Inflammatory macrophage treated with lipopolysaccharide for 4 hours (primary cell): Measurements from ENCODE around the gene WNK1.
A peak's percentile ranks its signal among the peaks of the same experiment; 100 is the strongest.
"Not testable (repeated sequence)": the region's sequence is repeated elsewhere in the genome, so short reads cannot be mapped to it uniquely, and the experiment has no call there.

ENCODE experiments used
- DNase-seq: peaks from one replicate; pipeline ENCODE4 v3.0.0-alpha.2; 2020

The WNK1 gene

DNA sequence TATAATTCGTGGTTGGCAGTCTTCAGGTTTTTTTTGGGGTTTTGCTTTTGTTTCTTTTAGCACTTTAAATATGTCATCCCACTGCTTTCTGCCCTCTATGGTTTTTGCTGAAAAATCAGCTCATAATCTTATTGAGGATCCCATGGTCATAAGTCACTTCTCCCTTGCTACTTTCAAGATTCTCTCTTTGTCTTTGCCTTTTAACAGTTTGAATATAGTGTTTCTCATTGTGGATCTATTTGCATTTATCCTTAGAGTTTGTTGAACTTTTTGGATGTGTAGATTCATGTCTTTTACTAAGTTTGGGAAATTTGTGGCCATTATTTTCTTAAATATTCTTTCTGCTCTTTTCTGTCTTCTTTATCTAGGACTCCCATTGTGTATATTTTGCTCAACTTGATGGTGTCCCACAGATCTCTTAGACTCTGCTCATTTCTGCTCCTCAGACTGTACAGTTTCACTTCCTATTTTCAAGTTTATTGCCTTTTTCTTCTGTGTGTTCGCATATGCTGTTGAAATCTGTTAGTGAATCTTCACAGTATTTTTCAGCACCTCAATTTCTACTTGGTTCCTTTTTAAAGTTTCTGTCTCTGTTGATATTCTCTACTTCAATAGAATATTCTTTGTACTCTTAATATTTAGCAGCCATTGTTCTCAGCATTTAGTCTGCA is 70.8 kb downstream of the WNK1 start:
- DNase-seq = peak; percentile 88

DNA sequence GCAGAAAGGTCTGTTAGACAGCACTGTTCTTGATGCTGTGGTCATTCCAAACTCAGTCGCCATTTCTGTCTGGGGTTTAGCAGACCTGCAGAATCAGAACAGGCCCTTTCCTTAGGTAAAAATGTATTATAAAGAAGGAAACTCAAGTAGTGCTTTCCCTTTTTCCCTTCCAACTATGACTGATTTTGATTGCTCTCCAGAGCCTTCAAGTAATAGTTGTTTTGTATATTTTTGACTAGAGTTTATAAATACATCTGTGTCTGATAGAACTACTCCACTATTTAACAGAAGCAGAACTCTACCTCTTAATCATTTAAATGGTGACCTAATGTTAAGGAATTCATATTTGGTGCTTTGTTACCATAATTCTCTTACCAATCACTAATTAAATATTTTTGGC is 74.0 kb downstream of the WNK1 start:
- no peak for DNase-seq

DNA sequence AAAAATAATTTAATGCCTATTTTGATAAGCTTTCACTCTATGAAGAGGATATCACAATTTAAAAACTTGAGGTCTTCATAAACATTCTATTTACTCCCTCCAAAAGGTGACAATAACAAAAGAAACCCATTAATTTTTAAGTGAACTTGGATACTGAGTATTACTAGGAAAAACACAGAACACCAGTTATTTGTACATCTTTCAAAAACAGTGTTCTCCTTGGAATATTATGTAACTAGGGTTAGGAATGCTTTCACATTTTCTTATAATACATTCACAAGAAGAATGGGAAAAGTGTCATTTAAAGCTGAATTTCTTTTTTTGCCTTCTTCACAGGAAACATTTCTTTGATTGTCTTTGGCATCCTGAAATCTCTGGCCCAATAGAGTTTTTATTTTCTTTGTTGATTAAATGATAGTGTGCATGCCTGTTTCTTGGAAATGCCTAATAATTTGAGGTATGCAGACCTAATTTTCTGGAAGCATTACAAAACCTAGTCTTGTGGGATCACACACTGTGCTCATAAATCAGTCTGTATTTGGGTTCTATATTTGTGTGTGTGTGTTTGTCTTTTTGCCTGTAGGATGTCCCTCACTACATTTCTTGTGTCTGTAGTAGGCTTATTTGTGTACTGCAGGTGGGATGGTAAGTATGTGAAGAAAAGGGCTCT is 76.5 kb downstream of the WNK1 start:
- DNase-seq = no peak

DNA sequence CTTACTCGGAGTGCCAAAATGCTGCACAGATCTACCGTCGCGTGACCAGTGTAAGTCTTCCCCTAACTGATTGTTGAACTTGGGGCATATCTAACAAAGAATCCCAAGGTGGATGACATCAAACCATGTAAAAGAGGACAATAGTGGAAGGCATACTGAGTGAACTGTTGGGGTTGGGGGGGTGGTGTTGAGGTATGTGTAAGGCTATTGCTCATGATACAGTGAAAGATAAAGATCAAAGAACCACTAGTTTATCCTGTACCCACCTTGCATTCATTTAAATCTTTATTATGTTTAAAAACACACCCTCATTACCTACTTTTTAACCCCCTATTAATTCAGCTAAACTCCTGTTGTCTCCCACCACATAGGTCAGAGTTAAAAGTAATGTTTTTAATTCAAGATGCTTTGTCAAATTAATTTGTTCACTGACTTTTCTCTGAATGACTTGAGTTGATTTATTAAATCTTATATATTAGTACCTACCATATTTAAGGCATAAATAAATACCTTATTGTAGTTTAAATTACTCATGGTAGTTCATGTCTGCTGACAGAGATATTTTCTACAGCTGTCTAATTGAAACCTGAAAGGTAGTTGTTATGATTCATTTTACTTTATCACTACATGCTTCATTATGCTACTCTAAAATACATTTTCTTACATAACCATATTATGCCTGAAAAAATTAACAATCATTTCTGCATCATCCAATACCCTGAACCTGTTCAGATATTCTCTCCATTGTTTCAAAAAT is 77.9 kb downstream of the WNK1 start:
- no peak for DNase-seq

DNA sequence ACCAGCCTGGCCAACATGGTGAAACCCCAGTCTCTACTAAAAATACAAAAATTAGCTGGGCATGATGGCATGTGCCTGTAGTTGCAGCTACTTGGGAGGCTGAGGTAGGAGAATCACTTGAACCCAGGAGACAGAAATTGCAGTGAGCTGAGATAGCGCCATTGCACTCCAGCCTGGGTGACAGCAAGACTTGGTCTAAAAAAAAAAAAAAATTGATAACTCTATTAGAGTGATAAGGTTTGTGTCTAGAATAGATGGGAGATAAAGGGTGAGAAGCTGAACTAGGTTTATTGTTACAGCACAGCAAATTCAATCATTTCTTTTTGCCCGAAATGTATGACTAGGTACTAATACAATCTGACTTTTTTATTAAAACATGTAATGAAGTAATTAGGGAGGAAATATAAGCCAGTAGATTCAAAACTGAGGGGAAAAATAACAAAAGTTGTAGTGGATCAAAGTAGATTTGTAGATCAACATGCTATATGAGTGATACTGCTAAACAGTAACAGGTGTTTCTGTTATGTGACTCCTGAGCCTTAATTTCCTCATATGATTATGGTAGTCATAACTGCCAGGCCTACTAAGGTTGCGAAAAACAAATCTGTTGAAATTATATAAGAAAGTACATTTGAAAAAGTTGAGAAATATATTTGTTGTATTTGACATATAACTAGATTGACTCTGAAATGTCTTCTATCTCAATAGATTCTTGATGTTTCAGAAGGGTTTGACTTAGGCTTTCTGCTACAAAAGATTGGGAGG is 83.6 kb downstream of the WNK1 start:
- peak; percentile 64 for DNase-seq

DNA sequence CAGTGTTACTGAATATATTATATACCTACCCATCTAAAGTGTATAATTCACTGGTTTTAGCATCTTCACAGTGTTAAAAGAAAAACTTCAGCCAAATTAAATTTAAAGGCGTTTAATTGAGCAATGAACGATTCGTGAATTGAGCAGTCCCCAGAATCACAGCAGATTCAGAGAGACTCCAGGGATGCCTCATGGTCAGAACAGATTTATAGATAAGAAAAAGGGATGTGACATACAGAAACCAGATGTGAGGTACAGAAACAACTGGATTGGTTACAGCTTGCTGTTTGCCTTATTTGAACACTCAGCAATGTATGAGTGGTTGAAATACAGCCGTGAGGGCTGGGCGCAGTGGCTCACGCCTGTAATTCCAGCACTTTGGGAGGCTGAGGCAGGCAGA is 84.6 kb downstream of the WNK1 start:
- DNase-seq = no peak

DNA sequence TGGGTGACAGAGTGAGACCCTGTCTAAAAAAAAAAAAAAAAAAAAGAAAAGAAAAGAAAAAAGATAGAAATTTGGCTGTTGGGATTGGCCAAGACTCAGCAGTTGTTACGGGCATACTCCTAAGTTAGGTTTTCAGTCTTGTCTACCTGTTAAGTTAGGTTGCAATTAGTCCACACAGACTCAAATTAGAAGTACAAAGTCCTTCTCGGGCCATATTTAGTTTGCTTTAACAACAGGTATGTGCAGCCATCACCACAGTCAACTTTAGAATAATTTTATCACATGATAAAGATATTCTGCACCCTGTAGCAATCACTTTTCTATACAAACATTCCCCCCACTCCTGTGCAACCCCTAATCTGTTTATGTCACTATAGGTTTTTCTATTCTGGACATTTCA is 85.2 kb downstream of the WNK1 start:
- no peak for DNase-seq

DNA sequence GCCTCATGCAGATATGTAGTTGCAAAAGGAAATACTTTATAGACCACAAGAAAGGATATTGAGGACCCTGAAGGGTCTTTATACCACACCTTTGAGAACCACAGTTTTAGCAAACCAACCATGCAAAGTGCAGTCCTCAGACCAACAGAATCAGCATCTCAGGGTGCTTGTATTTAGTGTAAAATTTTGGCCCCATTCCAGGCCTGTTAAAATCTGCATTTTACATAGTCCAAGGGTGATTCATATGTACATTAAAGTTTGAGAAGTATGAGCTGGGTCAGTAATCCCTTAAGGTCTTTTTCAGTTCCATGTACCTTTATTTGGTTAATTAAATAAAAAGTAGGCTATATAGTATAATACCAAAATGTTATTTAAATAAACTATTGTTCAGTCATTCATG is 91.2 kb downstream of the WNK1 start:
- no peak for DNase-seq

DNA sequence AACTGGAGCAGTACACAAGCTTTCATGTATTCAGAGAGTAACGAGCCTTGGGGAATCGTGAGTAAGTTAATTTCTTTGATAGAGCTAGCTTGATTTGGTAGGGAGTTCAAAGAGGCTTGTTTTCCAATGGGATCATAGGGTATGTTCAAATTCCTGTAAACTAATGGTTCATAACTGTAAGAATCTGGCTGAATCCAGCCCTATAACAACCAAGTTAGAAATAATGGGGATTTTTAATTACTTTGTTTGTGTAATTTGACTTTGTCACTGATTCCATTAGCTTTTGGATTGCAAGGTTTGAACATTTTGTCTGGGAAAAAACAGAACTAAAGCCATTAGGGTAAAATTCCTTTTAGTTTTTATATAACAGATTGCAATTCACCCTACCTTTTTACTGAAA is 94.0 kb downstream of the WNK1 start:
- no peak for DNase-seq

DNA sequence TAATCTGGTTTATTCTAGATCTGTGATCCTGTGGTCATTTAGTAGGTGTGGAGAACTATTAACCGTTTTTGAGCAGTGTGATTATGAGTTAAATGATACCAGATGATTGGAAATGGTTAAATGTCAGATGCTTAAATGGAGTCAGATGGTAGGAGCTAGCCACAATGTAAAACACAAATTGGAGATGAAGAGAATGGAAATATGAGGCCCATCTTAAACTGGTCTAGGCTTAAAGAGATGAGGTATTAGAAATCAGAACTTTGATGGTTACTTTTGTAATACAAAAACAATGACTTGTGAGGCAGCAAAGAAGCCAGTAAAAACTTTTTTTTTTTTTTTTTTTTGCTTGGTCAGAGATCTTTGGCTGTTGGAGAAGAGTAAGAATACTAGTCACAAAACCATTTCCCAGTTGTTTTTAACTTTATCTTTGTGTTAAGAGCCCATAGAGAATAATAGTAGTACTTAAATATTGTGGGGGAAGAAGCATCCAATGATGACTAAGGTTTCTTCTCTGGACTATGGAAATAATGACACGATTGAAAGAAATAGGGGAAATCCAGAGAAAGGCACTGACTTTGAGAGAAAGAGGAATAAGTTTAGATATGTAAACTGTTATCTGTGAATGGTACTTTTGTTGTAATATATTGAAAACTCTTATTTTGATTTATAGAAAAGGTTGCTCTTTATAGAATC is 95.9 kb downstream of the WNK1 start:
- DNase-seq = peak; percentile 84

DNA sequence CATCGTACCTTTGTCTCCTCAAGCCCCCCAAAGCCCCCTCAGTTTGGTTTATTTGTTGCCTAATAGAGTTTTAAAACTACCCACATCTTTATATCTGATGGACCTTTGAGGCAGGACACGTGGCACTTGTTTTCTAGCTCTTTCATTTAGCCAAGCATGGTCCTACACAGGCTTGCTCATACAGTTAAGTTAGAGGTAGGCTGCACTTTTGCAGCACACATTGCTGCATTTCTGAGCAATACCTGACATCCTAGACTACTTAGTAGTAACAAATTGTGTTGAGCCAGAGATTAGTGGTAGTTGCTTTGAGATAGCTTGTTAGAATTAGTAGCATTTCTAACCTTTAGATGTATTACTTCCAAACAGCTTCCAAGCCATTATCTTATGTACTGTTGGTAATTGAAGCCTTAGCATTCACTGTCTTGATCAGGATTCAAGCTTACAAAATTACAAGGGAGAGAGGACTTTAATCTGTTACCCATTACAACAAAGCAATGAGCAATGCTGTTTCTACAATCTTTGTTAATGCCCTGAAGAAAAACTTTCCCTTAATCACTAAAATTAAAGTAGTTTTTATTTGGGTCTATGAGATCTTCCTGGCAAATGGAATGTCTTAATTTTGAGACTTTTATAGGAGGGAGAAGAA is 96.6 kb downstream of the WNK1 start:
- DNase-seq = no peak

DNA sequence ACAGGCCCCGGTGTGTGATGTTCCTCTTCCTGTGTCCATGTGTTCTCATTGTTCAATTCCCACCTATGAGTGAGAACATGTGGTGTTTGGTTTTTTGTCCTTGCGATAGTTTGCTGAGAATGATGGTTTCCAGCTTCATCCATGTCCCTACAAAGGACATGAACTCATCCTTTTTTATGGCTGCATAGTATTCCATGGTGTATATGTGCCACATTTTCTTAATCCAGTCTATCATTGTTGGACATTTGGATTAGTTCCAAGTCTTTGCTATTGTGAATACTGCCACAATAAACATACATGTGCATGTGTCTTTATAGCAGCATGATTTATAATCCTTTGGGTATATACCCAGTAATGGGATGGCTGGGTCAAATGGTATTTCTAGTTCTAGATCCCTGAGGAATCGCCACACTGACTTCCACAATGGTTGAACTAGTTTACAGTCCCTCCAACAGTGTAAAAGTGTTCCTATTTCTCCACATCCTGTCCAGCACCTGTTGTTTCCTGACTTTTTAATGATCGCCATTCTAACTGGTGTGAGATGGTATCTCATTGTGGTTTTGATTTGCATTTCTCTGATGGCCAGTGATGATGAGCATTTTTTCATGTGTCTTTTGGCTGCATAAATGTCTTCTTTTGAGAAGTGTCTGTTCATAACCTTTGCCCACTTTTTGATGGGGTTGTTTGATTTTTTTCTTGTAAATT is 97.5 kb downstream of the WNK1 start:
- DNase-seq = not testable (repeated sequence)

DNA sequence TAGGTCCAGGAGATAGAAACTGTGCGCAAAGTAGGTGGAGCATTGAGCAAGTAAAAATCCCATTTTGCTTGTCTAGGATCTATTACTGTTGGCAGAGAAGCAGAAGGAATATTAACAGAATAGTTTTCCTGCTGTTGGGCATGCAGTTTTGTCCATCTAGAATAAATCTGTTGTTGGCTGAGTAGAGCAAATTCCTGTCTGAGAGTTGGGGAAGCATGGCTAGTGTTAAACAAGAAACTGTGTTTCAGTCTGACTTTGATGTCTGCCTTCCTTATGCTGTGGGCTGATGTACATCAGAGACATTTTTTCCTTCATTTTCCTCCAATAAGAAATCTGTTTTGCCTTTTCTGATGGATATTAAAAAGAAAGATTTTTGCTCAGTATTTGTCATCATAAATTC is 99.0 kb downstream of the WNK1 start:
- no peak for DNase-seq

DNA sequence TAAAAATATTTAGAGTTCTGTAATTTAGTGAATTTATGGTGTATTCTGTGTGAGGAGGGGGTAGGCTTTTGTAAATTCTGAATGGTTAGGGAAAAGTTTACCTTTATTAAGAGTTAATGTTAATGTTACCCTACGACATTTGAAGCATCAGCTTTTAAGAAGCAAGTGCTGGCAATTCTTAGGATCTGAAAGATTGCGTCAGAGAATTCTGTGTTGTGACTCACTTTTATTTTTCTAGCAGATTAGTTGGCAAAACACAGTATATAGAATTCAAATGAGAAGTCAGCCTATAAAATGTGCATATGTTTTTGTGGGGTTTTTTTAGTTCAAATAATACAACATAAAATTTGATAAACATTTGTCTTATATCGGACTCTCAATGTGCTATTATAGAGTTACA is 99.5 kb downstream of the WNK1 start:
- DNase-seq = peak; percentile 74

DNA sequence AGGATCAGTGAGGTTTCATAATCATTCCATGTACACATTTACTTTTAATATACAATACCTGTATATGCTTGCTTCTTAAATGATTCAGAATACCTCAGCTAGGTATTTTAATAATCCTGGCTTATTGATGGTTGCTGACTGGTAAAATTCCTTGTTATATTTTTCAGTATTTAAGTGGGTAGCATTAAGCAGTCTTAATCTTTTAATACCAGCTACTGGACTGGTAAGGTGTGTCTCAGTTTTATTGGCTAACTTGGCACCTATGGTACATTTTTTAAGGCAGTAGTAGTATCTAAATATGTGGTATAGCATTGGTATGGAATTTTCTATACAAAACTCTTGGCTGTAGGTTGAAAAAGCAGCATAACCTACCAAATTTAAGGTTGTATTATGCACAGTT is 100.5 kb downstream of the WNK1 start:
- DNase-seq = no peak

DNA sequence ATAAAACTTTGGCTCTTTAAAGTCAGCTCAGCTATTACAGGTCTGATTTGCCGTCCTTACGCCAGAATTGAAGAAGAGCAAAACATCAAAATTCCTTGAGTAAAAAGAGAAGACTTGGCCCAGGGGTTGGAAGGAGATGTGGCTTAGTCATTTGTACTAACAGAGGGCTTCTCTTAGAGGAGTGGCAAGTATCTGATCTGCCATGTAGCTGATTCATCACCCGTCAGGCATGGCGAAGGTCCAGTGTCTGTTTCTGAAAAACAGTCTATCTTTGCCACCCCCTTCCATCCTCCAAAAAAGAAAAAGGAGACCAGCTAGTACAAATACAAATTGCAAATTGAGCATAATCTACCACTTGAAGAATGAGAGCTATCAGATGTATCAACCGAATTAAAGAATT is 105.2 kb downstream of the WNK1 start:
- no peak for DNase-seq

DNA sequence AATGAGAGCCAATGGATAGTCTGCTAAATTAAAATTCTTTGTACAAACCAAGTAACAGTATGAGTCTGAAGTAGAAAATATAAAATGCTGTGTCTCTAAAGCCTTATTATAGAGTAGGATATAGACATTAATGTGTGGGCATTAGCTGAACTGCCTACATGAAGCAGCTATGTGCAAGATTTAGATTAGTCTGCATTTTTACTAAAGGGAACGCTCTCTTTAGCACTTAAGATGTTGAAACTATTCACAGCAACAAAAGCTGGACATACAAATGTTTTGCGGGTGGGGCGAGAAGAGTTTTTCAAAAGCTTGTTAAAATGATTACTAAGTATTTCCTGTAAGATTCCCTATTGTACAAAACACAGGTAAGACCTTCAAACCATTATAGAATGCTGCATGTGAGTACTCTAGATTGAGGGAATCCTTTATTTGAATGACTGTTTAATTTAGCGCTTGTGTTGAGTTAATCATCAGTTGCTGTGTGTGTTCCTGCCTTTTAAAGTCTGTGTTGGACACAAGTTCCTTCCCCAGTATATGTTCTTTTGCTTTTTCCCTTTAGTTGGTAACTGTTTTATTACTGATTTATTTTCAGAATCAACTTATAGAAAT is 110.0 kb downstream of the WNK1 start:
- no peak for DNase-seq

DNA sequence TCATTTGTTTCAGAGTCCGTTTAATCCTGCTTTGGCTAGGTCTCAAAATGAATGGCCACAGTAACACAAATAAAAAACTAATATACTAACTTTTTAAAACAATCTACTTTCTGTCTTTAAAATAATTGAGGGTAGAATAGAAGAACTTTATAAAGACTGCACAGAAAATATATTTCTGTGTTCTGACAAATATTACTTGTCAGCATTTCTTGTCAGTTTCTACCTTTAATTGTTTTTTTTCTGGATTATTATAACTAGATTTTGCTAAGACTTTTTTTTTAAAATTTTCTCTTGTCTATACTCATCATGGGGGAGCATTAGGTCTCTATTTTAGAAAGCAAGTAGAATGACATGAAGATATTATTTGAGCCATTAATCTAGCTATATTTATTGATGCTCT is 110.9 kb downstream of the WNK1 start:
- DNase-seq = no peak

DNA sequence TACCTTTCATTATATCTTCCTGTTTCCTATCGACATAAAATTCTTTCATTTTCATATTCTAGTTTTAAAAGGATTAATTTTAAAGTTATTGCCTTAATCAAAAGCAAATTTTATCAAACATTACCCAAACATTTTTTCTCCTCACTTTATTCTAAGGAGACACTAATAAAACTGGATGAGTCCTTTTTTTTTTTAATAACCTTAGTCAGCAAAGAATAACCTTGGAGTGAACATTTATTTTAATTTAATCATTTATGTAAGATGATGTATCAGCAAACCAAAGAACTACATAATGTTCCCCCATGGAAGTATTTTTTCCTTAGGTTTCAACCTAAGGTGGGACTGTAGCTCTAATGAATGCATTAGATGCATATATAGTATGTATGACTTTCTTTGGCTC is 113.2 kb downstream of the WNK1 start:
- DNase-seq = no peak

DNA sequence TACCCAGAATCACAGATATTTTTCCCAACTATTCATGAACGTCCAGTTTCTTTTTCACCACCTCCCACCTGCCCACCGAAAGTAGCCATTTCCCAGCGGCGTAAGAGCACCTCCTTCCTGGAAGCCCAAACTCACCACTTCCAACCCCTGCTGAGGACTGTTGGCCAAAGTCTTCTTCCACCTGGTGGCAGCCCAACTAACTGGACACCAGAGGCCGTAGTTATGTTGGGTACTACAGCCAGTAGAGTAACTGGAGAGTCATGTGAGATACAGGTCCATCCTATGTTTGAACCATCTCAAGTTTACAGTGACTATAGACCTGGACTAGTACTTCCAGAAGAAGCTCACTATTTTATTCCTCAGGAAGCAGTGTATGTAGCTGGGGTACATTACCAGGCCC is 115.5 kb downstream of the WNK1 start:
- DNase-seq = no peak

DNA sequence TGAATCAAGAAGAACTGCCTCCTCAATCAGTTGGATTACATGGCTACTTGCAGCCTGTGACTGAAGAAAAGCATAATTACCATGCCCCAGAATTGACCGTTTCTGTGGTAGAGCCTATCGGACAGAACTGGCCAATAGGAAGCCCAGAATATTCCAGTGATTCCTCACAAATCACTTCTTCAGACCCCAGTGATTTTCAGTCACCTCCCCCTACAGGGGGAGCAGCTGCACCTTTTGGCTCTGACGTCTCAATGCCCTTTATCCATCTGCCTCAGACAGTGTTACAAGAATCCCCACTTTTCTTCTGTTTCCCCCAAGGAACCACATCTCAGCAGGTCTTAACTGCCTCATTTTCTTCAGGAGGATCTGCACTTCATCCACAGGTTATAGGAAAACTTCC is 116.3 kb downstream of the WNK1 start:
- no peak for DNase-seq
